HPDE6-E6E7 (cell line): ENCODE results near the gene SND1.

Source experiments
- DNase-seq: peaks from one replicate; pipeline ENCODE4 v3.0.0; 2011; ENCODE audit warnings: missing footprints; ENCODE audit errors: extremely low spot score

The SND1 gene

GRCh38 chr7:127766831-127767459 lies 115.0 kb downstream of the SND1 start:
- DNase-seq, result no peak

GRCh38 chr7:127768241-127768640 lies 116.2 kb downstream of the SND1 start:
- no peak for DNase-seq

DNA sequence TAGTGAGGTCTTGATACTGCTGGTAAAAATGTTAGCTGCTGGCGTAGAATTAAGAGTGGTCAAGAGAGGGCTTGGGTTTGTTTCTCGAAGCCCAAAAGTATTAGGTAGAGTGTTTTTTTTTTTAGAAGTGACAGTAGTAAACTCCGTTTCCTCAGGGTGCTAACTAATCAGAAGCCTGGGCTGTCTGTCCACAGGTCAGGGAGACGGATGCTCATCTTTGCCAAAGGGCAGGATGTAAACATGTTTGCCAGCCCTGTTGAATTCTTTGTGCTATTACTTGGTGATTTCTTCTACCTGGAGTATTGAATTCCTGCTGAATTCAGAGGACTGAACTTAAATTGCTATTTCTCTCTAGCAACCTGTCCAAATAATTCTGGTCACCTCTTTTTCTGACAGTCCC lies 117.1 kb downstream of the SND1 start:
- DNase-seq, result no peak

DNA sequence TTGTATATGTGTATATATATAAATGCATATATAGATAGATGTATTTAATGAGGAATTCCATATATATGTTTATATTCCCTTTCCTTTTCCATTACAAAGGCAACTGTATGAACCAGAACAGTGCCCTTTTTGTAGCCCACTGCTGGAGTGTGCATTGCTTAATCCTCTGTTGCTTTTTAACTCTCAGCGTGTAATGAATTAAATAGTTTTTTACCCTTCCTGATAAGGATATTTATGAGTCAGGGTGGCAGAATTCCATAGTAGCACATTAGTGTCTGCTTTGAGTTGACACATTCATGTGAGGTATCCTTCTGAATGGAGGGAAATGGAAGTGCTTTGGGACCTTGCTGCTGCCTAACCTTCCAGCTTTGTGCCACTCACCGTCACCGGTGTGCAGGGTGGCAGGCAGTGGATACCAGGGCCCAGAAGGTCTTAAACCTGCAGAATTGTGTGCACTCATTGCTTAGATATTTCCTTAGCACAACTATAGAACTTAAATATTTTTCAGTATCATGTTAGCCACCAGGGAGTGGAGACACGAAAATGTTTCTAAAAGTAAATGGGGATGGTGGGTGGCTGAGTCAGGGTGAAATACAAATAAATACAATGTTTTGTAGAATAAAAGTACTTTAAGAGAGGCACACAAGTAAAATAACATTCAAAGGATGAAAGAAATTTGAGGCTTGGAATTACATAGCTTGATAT lies 117.9 kb downstream of the SND1 start:
- DNase-seq, result no peak

GRCh38 chr7:127770885-127771284 lies 118.9 kb downstream of the SND1 start:
- no peak for DNase-seq

- DNase-seq, result no peak
Observed at GRCh38 chr7:127771707-127772106, 119.7 kb downstream of the SND1 start.

DNA sequence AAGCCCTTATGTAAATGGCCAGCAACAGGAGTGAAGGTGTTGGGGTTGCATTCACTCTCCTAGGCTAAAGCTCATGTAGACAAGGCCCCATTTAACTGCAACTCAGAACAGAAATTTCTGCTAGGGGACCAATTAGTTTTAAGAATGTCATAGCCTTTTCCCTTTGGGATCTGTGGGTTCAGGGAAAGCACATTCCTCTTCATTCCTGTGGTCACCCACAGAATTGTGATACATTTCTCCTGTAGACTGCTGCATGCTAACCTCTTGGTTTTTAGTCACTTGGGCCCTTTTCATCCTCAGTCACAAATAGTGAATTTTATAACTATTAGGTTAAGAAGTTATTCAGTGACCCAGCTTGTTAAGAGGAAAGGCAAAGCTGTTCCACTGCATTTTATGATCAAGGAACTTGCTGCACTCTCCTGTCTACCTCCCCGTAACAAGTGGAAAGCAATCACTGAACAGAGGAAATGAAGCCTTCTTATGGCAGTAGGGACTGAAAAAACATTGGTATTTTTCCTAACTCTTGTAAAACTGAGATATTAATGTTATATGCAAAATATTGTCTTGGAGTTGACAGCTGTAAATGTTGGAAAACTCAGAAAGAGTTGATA lies 124.9 kb downstream of the SND1 start:
- no peak for DNase-seq

GRCh38 chr7:127780489-127780888 lies 128.5 kb downstream of the SND1 start:
- DNase-seq, result no peak

DNA sequence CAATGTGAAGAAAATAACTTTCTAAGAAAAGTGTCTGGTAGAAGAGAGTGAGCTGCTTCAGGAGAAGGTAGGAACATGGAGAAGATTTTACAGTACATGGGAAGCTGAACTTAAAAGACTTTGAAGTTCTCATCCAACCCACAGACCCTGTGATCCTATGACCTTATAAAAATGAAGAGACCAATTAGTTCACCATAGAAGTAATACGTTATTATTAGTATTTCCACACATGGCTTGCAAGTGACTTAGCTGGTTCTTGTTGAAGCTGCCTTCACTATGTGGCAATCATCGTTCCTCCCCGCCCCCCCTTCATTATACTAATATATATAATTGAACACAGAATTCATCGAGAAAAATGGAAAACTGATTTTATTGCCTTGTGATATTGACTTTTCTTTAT lies 129.1 kb downstream of the SND1 start:
- no peak for DNase-seq

DNA sequence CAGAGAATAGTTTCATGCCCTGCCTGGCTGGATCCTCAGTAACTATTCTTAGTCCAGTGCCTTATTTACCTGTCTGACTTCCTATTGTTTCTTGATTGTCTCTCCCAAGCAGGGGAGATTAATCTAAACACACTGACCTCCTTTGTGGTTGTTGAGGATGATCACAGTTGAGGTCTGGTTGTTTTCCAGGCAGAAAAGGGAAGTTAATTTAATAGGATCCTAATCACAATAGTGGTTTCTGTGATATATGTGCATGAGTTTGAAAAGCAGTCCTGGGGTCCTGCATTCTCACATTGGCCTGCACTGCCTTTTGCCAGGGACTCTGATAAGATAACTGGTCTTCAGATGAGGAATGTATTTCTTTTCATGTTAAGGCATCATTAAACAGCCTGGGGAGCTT lies 130.1 kb downstream of the SND1 start:
- DNase-seq, result no peak

GRCh38 chr7:127782654-127783559 lies 130.9 kb downstream of the SND1 start:
- DNase-seq, result no peak

DNA sequence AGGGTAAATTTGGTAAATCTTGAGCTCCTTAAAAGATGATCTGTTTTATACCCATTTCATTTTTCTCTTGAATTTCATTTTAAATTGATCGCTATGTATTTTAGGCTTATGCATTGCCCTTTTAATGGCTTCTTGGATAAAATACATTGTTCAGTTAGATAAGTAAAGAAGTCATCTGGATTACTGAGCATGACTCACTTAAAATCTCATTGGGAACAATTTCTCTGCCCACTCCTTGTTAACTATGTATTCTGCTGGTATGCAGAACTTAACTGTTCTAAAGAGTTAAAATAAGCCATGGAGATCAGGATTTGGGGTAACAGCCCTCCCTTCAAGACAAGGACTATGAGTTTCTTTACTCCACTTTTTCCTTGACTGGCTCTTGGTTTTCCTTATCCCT lies 134.2 kb downstream of the SND1 start:
- DNase-seq, result no peak

DNA sequence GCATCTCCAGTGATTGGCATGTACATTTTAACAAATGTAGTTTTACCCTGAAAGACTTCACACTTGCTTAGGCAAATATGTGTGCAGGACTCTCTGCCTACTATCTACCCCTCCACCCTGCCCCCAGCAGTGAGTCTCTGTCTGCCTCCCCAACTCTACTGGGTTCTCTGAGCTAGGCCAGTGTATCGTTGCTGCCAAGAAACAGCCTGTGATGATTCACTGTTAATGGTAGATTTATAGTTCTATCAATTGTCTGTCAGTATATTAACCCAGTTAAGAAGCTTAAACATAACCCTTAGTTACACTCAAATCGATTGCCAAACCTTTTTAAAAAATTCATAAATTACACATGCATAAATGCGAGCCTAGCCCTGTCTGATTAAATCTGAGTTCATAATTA lies 137.0 kb downstream of the SND1 start:
- DNase-seq, result no peak

GRCh38 chr7:127791446-127792189 lies 139.6 kb downstream of the SND1 start:
- DNase-seq, result no peak

- no peak for DNase-seq
Observed at GRCh38 chr7:127792528-127793342, 140.7 kb downstream of the SND1 start.

GRCh38 chr7:127793582-127793981 lies 141.6 kb downstream of the SND1 start:
- no peak for DNase-seq

DNA sequence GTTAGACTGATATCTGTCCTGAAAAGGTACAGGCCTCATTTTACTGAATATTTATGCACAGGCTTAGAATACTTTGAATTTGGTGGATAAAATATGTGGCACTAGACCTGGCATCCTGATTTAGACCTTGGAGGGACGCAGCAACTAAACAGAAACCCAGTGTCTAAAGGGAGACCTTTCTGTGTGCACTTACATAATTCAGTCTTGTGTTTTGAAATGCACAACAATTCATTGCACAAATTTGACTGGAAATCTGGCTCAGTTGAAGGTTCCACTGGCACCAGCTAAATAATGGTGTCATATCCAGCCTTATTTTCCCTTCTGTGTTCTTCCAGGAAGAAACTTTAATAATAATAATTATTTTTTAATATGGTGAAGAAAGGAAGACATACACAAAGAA lies 142.1 kb downstream of the SND1 start:
- DNase-seq, result no peak

GRCh38 chr7:127794551-127794950 lies 142.6 kb downstream of the SND1 start:
- DNase-seq, result no peak

DNA sequence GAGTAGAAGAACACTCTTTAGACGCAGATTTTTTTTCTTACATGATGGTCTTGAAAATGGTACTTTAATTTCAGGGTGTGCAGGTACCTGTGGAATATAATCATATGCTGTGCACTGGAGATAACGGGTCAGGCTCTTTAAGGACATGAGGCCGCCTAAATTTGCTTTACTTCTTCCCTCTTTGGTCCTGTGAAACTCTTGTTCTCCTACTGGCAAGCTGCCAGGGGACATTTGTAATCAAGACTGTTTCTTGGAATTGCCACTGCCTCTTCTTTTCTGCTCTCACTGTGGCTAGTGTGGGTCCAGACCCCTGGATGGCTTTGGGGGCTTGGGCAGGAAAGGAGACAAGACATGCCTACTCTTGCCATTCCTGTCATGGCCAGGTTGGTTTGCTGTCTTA lies 146.0 kb downstream of the SND1 start:
- DNase-seq, result no peak

DNA sequence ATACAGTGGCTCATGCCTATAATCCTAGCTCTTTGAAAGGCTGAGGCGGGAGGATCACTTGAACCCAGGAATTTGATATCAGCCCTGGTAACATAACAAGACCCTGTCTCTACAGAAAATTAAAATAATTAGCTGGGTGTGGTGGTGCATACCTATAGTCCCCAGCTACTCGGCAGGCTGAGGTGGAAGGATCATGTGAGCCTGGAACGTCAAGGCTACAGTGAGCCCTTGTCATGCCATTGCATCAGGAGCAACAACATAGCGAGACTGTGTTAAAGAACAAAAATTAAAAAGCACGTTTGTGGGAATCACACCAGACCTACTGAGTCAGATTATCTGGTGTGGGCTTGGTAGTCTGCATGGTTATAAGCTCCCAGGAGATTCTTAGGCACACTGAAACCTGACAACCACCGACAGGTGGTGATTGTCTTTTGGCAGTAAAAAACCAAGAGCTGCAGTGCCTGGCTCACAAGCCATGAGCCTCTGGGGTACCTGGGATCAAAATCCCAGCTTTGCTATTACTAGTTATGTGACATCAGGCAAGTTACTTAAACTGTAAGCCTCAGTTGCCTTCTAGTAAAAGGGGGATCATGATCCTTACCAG lies 146.9 kb downstream of the SND1 start:
- DNase-seq, result no peak
